Testis (tissue), 3 donors: Measurements from ENCODE around the gene ADGRA1. TPM values are rescaled to one million over a fixed set of nuclear protein-coding genes. Genes with fewer than 3 reads are reported as not detected.

ENCODE experiments used
- DNase-seq: peaks from one replicate; pipeline ENCODE4 v3.0.0-alpha.2; 2019
- H3K27ac ChIP-seq, 2 donors: fragments of 200-600 bp; sonication (generic); one replicate each; pipeline ENCODE4 v1.5.1; 2019
- H3K27me3 ChIP-seq: fragments of 200-600 bp; sonication (generic); one replicate; pipeline ENCODE4 v1.5.1; 2019
- H3K36me3 ChIP-seq: fragments of 200-600 bp; sonication (generic); one replicate; pipeline ENCODE4 v1.5.1; 2017; ENCODE audit warnings: low read depth; ENCODE audit errors: missing control alignments
- H3K4me1 ChIP-seq: fragments of 200-600 bp; sonication (generic); one replicate; pipeline ENCODE4 v1.5.1; 2019
- H3K4me3 ChIP-seq, 2 donors: fragments of 200-600 bp; sonication (generic); one replicate each; pipeline ENCODE4 v1.5.1; 2017 to 2019
- H3K9me3 ChIP-seq: fragments of 200-600 bp; sonication (generic); one replicate; pipeline ENCODE4 v1.5.1; 2017
- POLR2A ChIP-seq: fragments of 450-650 bp; IDR thresholded peaks from one replicate; pipeline ENCODE4 v1.6.1; 2017; ENCODE audit warnings: antibody characterized with exemption, mild to moderate bottlenecking, moderate library complexity
- WGBS, 2 donors: methylation state at CpG; one replicate each; pipeline ENCODE4 v1.1.5; 2018; 5-methylcytosine and 5-hydroxymethylcytosine counted together
- intact Hi-C: fragments of 100-400 bp; cut with DNase I; formaldehyde crosslinking; loops from one replicate; pipeline ENCODE4 v1.15.1; 2023; ENCODE audit warnings: low total_unique reads
- polyA plus RNA-seq: library from polyadenylated mRNA; stranded (reverse); fragments of 350-450 nt; fragmentation: Illumina TruSeq; extraction: RNeasy Lipid Tissue Mini Kit (QIAGEN cat#74804); gene quantifications from one replicate; pipeline ENCODE4 v1.2.3, GENCODE V29; 2014; ENCODE audit warnings: low read depth, low replicate concordance; ENCODE audit not compliant: insufficient read depth
- total RNA-seq, 2 donors: library from RNA; depleted of rRNA; stranded (reverse); fragments of >200 nt; gene quantifications; one replicate each; pipeline ENCODE4 v1.2.3, GENCODE V29; 2016
- TF ChIP-seq, protein P1 (sequence below), 3 experiments: fragments of 450-650 bp in 2 of 3; fragments of 200-600 bp in 1 of 3; sonication (generic) in 1 of 3; IDR thresholded peaks; one replicate each; pipeline ENCODE4 v1.5.1; 2016 to 2019; ENCODE audit warnings: antibody characterized with exemption in 3 of 3, mild to moderate bottlenecking in 2 of 3, moderate library complexity in 1 of 3

Gene ADGRA1
- total and polyA plus RNA-seq, 3 donors from 2014 or later, result 0.95 to 1.4 (median 1.1) TPM

DNA sequence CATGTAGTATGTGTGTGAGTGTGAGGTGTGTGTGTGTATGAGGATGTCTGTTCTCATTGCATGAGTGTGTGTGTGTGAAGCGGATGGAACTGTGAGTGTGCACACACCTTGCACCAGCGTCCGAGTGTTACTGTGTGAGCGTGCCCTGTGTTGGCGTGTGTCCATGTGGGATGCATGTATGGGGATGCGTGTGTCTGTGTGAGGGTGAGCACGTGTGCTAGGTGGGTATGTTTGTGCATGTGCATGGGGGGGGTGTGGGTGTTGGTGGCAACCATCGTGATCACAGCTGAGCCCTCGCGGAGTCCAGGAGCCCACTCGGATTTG is 78.7 kb downstream of the ADGRA1 start:
- Histone ChIP-seq H3K4me1 (peaks cover 9% of the 10 kb centered on the region), H3K27me3 (no peaks in the 10 kb centered on the region)
- intact Hi-C loops, result no loop called here

DNA sequence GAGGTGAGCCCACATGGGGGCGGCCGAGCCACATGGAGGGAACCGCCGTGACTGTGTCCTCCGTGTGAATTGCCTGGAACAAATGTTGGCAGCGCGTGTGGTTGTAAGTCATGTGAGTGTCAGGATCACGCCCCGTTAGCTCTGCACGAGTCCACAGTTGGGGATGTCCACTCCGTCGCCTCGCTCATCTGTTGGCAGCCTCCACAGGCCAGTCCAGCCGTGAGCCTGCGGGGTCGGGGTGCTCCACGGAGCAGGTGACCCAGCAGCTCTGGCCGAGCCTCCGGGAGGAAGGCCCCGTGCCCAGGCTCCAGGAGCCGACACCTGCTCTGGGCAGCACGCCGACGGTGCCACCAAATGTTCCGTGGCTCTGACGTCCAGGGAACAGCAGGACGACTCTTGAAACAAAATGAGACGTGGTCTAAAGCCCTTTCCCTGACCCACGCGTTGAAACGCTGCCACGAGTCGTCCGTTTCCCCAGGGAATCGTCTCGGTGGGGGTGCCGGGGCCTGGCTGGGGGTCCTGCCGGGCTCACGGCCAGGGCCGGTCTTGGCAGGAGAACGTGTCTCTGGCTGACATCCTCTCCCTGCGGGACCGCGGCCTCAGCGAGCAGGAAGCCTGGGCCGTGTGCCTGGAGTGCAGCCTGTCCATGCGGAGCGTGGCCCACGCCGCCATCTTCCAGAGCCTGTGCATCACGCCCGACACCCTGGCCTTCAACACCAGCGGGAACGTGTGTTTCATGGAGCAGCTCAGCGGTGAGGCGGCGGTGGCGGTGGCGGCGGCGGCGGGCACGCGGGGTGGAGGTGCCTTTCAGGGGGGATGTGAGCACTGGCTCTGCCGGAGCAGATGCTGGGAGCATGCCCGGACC is 79.3 kb downstream of the ADGRA1 start:
- intact Hi-C loops, result no loop called here
- WGBS, 2 donors, result 59 to 66% methylated on average over 16 to 66 of the region's 66 CpGs
- Histone ChIP-seq H3K9me3 (no peaks in the 10 kb centered on the region), H3K27me3 (no peaks in the 10 kb centered on the region), H3K27ac (no peak overlapping the region), H3K36me3 (no peaks in the 10 kb centered on the region), H3K4me3 (no peak overlapping the region), H3K4me1 (peaks cover 3% of the 10 kb centered on the region)
- DNase-seq, result peak; percentile 63
- TF ChIP-seq, protein P1, sequence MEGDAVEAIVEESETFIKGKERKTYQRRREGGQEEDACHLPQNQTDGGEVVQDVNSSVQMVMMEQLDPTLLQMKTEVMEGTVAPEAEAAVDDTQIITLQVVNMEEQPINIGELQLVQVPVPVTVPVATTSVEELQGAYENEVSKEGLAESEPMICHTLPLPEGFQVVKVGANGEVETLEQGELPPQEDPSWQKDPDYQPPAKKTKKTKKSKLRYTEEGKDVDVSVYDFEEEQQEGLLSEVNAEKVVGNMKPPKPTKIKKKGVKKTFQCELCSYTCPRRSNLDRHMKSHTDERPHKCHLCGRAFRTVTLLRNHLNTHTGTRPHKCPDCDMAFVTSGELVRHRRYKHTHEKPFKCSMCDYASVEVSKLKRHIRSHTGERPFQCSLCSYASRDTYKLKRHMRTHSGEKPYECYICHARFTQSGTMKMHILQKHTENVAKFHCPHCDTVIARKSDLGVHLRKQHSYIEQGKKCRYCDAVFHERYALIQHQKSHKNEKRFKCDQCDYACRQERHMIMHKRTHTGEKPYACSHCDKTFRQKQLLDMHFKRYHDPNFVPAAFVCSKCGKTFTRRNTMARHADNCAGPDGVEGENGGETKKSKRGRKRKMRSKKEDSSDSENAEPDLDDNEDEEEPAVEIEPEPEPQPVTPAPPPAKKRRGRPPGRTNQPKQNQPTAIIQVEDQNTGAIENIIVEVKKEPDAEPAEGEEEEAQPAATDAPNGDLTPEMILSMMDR (IDR thresholded peaks at IDR 0.05), result no peak
- TF ChIP-seq POLR2A, result no peak

More for the DNA sequence above, 78.7 kb downstream of the ADGRA1 start:
- Histone ChIP-seq H3K36me3 (no peaks in the 10 kb centered on the region), H3K9me3 (no peaks in the 10 kb centered on the region), H3K27ac (no peak overlapping the region), H3K4me3 (no peak overlapping the region)
- no peak for DNase-seq
- WGBS, 2 donors, result 79 to 80% methylated on average over 11 of the region's 11 CpGs
- TF ChIP-seq, protein P1 (IDR thresholded peaks at IDR 0.05), result no peak
- TF ChIP-seq POLR2A, result no peak

DNA sequence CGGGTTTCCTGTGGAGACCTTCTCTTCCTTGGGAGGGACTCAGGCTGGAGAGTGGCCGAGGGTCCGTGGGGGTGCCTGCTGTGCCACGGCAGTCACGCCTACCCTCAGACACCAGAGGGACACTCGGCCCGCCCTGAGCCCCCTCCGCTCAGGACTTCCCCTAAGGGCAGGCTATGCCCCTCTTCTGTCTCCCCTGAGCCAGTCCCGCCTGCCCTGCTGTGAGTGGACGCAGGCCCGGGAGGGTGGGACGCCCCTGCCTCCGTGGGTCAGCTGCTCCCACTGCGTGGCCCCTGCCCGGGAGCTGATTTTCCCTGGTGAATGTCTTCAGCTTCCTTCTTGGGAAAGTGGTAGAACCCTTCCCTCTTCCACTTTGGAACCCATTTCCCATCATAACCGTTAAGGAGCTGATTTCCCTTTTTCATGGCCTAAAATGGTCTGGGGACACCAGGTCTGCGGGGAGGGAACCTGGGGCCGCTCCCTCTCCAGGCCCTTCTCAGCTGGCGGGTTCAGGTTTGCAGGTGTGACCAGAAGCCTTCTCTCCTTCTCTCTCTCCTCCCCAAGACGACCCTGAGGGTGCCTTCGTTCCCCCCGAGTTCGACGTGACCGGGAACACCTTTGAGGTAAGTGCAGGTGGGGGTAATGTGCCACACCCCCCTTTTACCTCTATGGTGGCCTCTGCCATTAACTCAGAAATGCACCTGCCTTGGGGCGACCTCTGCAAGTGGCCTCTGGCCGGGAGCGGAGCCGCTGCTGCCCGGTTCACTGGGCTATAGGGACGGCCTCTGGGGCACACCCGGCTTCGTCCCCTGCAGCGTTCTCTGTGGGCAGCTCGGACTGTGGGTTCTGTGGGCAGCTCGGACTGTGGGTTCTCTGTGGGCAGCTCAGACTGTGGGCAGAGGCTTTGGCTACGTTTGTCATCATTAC is 80.2 kb downstream of the ADGRA1 start:
- no peak overlapping the region for H3K4me3 ChIP-seq
- H3K27ac ChIP-seq, result no peak overlapping the region
- H3K36me3 ChIP-seq, result no peaks in the 10 kb centered on the region
- intact Hi-C loops, result no loop called here
- no peaks in the 10 kb centered on the region for H3K27me3 ChIP-seq
- WGBS, 2 donors, result 86 to 89% methylated on average over 22 to 37 of the region's 37 CpGs
- H3K9me3 ChIP-seq, result no peaks in the 10 kb centered on the region
- H3K4me1 ChIP-seq, result peaks cover 3% of the 10 kb centered on the region
- DNase-seq, result no peak
- TF ChIP-seq, protein P1 (IDR thresholded peaks at IDR 0.05), result no peak
- TF ChIP-seq POLR2A, result no peak

DNA sequence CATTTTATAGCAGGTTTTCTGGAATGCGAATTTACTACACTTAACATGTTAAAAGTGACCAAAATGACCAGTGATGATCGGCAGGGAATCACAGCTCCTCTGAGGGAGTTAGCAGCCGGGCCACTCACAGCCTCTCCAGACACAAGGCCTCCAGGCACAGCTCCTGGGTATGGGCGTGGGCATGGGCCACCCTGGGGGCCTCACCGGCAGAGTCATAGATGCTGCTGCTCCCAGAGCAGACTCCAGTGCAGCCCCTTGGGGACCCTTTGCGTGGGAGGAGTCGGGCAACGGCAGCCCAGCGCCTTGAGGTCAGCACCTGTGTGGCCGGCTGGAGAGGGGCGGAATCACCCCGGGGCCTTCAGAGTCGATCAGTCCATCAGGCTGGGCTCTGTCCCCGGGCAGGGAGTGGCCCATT is 80.9 kb downstream of the ADGRA1 start:
- intact Hi-C loops, result no loop called here
- H3K9me3 ChIP-seq, result no peaks in the 10 kb centered on the region
- no peaks in the 10 kb centered on the region for H3K36me3 ChIP-seq
- no peak overlapping the region for H3K4me3 ChIP-seq
- 73 to 94% methylated on average over 7 to 14 of the region's 14 CpGs for WGBS, 2 donors
- no peak for DNase-seq
- no peak overlapping the region for H3K27ac ChIP-seq
- no peak for TF ChIP-seq POLR2A
- TF ChIP-seq, protein P1 (IDR thresholded peaks at IDR 0.05), result no peak
- peaks cover 3% of the 10 kb centered on the region for H3K4me1 ChIP-seq
- H3K27me3 ChIP-seq, result no peaks in the 10 kb centered on the region
